ENCODE measurements around the gene CSMD2. TPM values are rescaled to one million over a fixed set of nuclear protein-coding genes. Genes with fewer than 3 reads are reported as not detected.

Gene CSMD2
- total RNA-seq, 1 experiment from 2014 or later, result not detected

DNA sequence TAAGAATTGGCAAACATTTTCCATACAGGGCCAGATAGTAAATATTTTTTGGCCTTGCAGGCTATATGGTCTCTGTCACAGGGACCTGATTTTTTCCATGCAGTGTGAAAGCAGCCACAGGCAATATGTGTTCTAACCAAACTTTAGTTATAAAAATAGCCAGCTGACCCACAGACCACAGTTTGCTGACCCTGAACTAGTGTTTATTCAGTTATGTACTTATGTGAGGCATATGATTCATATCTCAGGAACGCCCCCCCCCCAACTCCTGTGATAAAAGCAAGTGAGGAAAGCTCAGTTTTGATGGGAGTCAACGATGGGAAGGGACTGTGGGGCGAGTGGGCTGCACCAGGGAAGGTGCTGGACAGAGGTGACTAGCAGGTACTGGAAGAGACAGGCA lies 221.1 kb downstream of the CSMD2 start:
- TF ChIP-seq, protein P1, sequence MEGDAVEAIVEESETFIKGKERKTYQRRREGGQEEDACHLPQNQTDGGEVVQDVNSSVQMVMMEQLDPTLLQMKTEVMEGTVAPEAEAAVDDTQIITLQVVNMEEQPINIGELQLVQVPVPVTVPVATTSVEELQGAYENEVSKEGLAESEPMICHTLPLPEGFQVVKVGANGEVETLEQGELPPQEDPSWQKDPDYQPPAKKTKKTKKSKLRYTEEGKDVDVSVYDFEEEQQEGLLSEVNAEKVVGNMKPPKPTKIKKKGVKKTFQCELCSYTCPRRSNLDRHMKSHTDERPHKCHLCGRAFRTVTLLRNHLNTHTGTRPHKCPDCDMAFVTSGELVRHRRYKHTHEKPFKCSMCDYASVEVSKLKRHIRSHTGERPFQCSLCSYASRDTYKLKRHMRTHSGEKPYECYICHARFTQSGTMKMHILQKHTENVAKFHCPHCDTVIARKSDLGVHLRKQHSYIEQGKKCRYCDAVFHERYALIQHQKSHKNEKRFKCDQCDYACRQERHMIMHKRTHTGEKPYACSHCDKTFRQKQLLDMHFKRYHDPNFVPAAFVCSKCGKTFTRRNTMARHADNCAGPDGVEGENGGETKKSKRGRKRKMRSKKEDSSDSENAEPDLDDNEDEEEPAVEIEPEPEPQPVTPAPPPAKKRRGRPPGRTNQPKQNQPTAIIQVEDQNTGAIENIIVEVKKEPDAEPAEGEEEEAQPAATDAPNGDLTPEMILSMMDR (conservative IDR thresholded peaks at IDR 0.05), result no peak
- no peak for TF ChIP-seq EZH2 (IDR thresholded peaks at IDR 0.05; ENCODE audit: low read depth)
- CTCF ChIA-PET, result no interaction called here
- intact Hi-C loops (cut with micrococcal nuclease; ENCODE audit: unreplicated experiment), result no loop called here
- Histone ChIP-seq H3K9me2 (ENCODE audit: insufficient read depth) (no peaks in the 10 kb centered on the region), H4K20me1 (ENCODE audit: insufficient read depth) (no peaks in the 10 kb centered on the region), H3K4me3 (no peak overlapping the region), H3K27me3 (ENCODE audit: insufficient read depth, low read depth) (no peaks in the 10 kb centered on the region), H3K36me3 (ENCODE audit: low read depth) (no peaks in the 10 kb centered on the region), H3K27ac (no peak overlapping the region), H3K4me1 (replicated peaks; ENCODE audit: insufficient read depth) (no peaks in the 10 kb centered on the region), H3K4me2 (no peak overlapping the region), H3F3A (ENCODE audit: insufficient read depth, low read depth) (no peaks in the 10 kb centered on the region), H3K9me3 (ENCODE audit: insufficient read depth, low read depth) (no peaks in the 10 kb centered on the region), H3K79me2 (ENCODE audit: low read depth) (no peaks in the 10 kb centered on the region), H2AFZ (no peak overlapping the region)
- BruUV-seq (replicated peaks), result no TSS peak
- DNase-seq, result no peak
- POLR2A ChIA-PET (ENCODE audit: unreplicated experiment), result no interaction called here

DNA sequence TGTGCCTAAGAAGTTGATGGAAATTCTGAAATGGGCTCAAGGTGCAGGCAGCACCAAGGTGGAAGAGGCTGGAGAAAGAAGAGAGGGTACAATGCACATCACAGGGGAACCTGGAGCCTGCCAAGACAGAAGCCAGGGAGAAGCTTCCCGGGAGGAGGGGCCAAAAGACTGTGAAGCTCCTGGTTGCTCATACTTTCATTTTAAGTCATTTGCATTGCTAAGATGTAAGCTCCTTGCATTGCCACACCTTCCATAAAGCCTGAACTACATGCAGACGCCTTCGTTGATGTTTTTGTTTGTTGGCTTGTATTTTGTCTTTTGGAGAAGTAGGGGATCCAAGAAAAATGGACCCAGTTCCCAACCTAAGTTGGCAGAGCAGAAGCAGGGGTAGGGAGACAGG lies 232.2 kb downstream of the CSMD2 start:
- POLR2A ChIA-PET (ENCODE audit: unreplicated experiment), result no interaction called here
- Histone ChIP-seq H2AFZ (no peak overlapping the region), H3K27ac (no peak overlapping the region), H3K36me3 (ENCODE audit: low read depth) (no peaks in the 10 kb centered on the region), H3K4me3 (no peak overlapping the region), H3K27me3 (ENCODE audit: insufficient read depth, low read depth) (peaks cover 4% of the 10 kb centered on the region; the same call in 1 of the 2 replicates), H3K4me2 (no peak overlapping the region), H3F3A (ENCODE audit: insufficient read depth, low read depth) (no peaks in the 10 kb centered on the region), H3K9me3 (ENCODE audit: insufficient read depth, low read depth) (no peaks in the 10 kb centered on the region), H3K9me2 (ENCODE audit: insufficient read depth) (no peaks in the 10 kb centered on the region), H3K79me2 (ENCODE audit: low read depth) (no peaks in the 10 kb centered on the region), H4K20me1 (ENCODE audit: insufficient read depth) (no peaks in the 10 kb centered on the region), H3K4me1 (replicated peaks; ENCODE audit: insufficient read depth) (no peaks in the 10 kb centered on the region)
- CTCF ChIA-PET, result no interaction called here
- TF ChIP-seq EZH2 (IDR thresholded peaks at IDR 0.05; ENCODE audit: low read depth), result no peak
- BruUV-seq (replicated peaks), result no TSS peak
- intact Hi-C loops (cut with micrococcal nuclease; ENCODE audit: unreplicated experiment), result no loop called here
- DNase-seq, result no peak

DNA sequence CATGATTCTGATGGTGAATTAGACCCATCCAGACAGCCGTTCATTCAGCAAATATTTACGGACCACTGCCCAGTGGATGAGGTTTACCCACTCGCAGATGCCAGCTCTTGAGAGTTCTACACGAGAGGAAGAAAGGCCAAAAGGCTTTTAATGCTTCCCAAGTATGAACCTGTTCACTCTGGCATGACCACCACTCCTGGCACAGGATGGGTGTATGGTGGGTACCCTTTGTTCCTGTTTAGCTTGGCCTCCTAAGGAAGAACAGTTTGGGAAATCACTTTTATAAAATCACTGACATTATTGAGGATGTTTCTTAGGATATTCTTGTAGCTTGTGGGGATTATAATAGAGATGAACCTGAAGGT lies 233.9 kb downstream of the CSMD2 start:
- Histone ChIP-seq H3K27me3 (ENCODE audit: insufficient read depth, low read depth) (peaks cover 4% of the 10 kb centered on the region; the same call in 1 of the 2 replicates), H4K20me1 (ENCODE audit: insufficient read depth) (no peaks in the 10 kb centered on the region), H3K4me1 (replicated peaks; ENCODE audit: insufficient read depth) (no peaks in the 10 kb centered on the region), H2AFZ (no peak overlapping the region), H3K79me2 (ENCODE audit: low read depth) (no peaks in the 10 kb centered on the region), H3K9me3 (ENCODE audit: insufficient read depth, low read depth) (no peaks in the 10 kb centered on the region), H3K36me3 (ENCODE audit: low read depth) (no peaks in the 10 kb centered on the region), H3K27ac (no peak overlapping the region), H3F3A (ENCODE audit: insufficient read depth, low read depth) (no peaks in the 10 kb centered on the region), H3K4me3 (no peak overlapping the region), H3K9me2 (ENCODE audit: insufficient read depth) (no peaks in the 10 kb centered on the region), H3K4me2 (no peak overlapping the region)
- TF ChIP-seq, protein P1 (conservative IDR thresholded peaks at IDR 0.05), result no peak
- TF ChIP-seq EZH2 (IDR thresholded peaks at IDR 0.05; ENCODE audit: low read depth), result no peak
- BruUV-seq (replicated peaks), result no TSS peak
- CTCF ChIA-PET, result no interaction called here
- intact Hi-C loops (cut with micrococcal nuclease; ENCODE audit: unreplicated experiment), result no loop called here
- no peak for DNase-seq
- POLR2A ChIA-PET (ENCODE audit: unreplicated experiment), result no interaction called here

DNA sequence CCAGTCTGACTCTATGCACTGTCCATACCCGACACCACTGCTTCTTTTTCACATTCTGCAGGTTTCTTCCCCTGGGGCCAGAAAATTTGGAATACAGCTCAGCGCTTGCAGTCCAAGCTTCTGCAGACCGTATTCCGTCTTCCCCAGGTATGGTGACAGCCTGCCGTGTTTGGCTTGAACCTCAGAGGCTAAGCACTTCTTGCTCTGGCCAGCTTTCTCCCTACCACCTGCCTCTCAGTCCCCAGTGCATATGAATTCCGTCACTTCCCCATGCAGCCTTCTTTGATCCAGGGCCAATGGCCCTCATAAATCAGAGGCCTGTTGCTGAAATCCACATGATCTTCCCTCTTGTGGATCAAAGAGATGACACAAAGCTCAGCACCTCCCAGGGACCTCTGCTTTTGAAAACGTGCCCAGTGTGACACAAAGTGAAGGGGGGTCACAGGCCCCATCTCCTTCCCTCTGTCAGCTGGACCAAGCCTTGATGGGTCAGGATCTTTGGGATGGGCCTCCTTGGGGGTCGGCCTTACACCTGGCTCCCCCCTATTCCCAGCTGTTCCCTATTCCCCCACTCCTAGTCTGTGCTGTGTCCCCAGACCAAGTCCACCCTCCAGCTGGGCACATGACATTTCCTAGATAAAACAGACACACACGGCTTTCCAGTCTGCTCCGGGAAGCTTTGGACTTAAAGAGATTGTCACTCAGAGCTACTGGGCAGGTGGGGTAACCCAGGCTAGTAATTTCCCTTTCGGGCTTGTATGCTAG lies 234.5 kb downstream of the CSMD2 start:
- H3K9me3 ChIP-seq (ENCODE audit: insufficient read depth, low read depth), result no peaks in the 10 kb centered on the region
- H3F3A ChIP-seq (ENCODE audit: insufficient read depth, low read depth), result no peaks in the 10 kb centered on the region
- H3K4me1 ChIP-seq (replicated peaks; ENCODE audit: insufficient read depth), result no peaks in the 10 kb centered on the region
- CTCF ChIA-PET, result no interaction called here
- no peaks in the 10 kb centered on the region for H4K20me1 ChIP-seq (ENCODE audit: insufficient read depth)
- no peak overlapping the region for H3K4me2 ChIP-seq
- intact Hi-C loops (cut with micrococcal nuclease; ENCODE audit: unreplicated experiment), result no loop called here
- no peaks in the 10 kb centered on the region for H3K9me2 ChIP-seq (ENCODE audit: insufficient read depth)
- H3K27ac ChIP-seq, result no peak overlapping the region
- TF ChIP-seq, protein P1 (conservative IDR thresholded peaks at IDR 0.05), result no peak
- no peak for TF ChIP-seq EZH2 (IDR thresholded peaks at IDR 0.05; ENCODE audit: low read depth)
- POLR2A ChIA-PET (ENCODE audit: unreplicated experiment), result no interaction called here
- H3K79me2 ChIP-seq (ENCODE audit: low read depth), result no peaks in the 10 kb centered on the region
- no peak overlapping the region for H2AFZ ChIP-seq
- DNase-seq, result no peak
- no TSS peak for BruUV-seq (replicated peaks)
- no peak overlapping the region for H3K4me3 ChIP-seq
- H3K36me3 ChIP-seq (ENCODE audit: low read depth), result no peaks in the 10 kb centered on the region
- peaks cover 4% of the 10 kb centered on the region; the same call in 1 of the 2 replicates for H3K27me3 ChIP-seq (ENCODE audit: insufficient read depth, low read depth)

All from PC-9 (cell line).